ENCODE results near the gene TDP1.
"Not testable (repeated sequence)": the region's sequence is repeated elsewhere in the genome, so short reads cannot be mapped to it uniquely, and the experiment has no call there.

The TDP1 gene

GRCh38 chr14:89992273-89992672, 36.5 kb downstream of the TDP1 start:
- DNase-seq, result no peak

GRCh38 chr14:89996963-89997362, 41.2 kb downstream of the TDP1 start:
- no peak for DNase-seq

GRCh38 chr14:90000935-90001334, 45.2 kb downstream of the TDP1 start:
- no peak for DNase-seq

- DNase-seq, result no peak
Measured at GRCh38 chr14:90003526-90004307, 48.0 kb downstream of the TDP1 start.

- DNase-seq, result no peak
Measured at GRCh38 chr14:90005441-90005840, 49.7 kb downstream of the TDP1 start.

- no peak for DNase-seq
Measured at GRCh38 chr14:90005939-90006530, 50.3 kb downstream of the TDP1 start.

- no peak for DNase-seq
Measured at GRCh38 chr14:90017371-90017770, 61.6 kb downstream of the TDP1 start.

- no peak for DNase-seq
Measured at GRCh38 chr14:90019824-90020523, 64.2 kb downstream of the TDP1 start.

GRCh38 chr14:90023176-90023896, 67.6 kb downstream of the TDP1 start:
- DNase-seq, result no peak

GRCh38 chr14:90024910-90025309, 69.2 kb downstream of the TDP1 start:
- DNase-seq, result no peak

GRCh38 chr14:90026608-90027007, 70.9 kb downstream of the TDP1 start:
- DNase-seq, result not testable (repeated sequence)

- no peak for DNase-seq
Measured at GRCh38 chr14:90027842-90028241, 72.1 kb downstream of the TDP1 start.

GRCh38 chr14:90034156-90034555, 78.4 kb downstream of the TDP1 start:
- DNase-seq, result no peak

- DNase-seq, result no peak
Measured at GRCh38 chr14:90034835-90035525, 79.3 kb downstream of the TDP1 start.

- DNase-seq, result no peak
Measured at GRCh38 chr14:90039253-90040010, 83.7 kb downstream of the TDP1 start.

- no peak for DNase-seq
Measured at GRCh38 chr14:90040411-90040810, 84.7 kb downstream of the TDP1 start.

GRCh38 chr14:90042496-90043252, 86.9 kb downstream of the TDP1 start:
- DNase-seq, result no peak

GRCh38 chr14:90045616-90046015, 89.9 kb downstream of the TDP1 start:
- no peak for DNase-seq

GRCh38 chr14:90049390-90049789, 93.7 kb downstream of the TDP1 start:
- DNase-seq, result no peak

- no peak for DNase-seq
Measured at GRCh38 chr14:90050271-90050670, 94.5 kb downstream of the TDP1 start.

GRCh38 chr14:90053044-90053443, 97.3 kb downstream of the TDP1 start:
- no peak for DNase-seq
